ENCODE measurements around the gene CATSPERE. TPM values are rescaled to one million over a fixed set of nuclear protein-coding genes. Genes with fewer than 3 reads are reported as not detected.
"Not testable (repeated sequence)": the region's sequence is repeated elsewhere in the genome, so short reads cannot be mapped to it uniquely, and the experiment has no call there.

The CATSPERE gene
- total RNA-seq, 2 experiments from 2014 or later = 0.25 to 0.27 TPM

GRCh38 chr1:244447552-244447951 is 13.5 kb upstream of the CATSPERE start:
- ChIA-PET POLR2A (no interaction called here), CTCF (no interaction called here)

GRCh38 chr1:244448279-244449036 is 12.6 kb upstream of the CATSPERE start:
- CTCF ChIA-PET = no interaction called here
- POLR2A ChIA-PET = no interaction called here

GRCh38 chr1:244449936-244450508 is 11.1 kb upstream of the CATSPERE start:
- ChIA-PET POLR2A (no interaction called here), CTCF (interaction anchor here (1.4 kb wide), 1 partner anchor 14 kb away, joined by 3 read pairs; no protein-coding TSS in a partner anchor)

GRCh38 chr1:244450597-244451538 is 10.2 kb upstream of the CATSPERE start:
- CTCF ChIA-PET = no interaction called here
- POLR2A ChIA-PET = interaction anchor here (0.6 to 1.0 kb wide), 3 partner anchors 77 to 201 kb away, joined by 3 to 13 read pairs (median 4); no protein-coding TSS in a partner anchor

- ChIA-PET POLR2A (interaction anchor here (0.6 to 1.0 kb wide), 3 partner anchors 77 to 201 kb away, joined by 3 to 13 read pairs (median 4); no protein-coding TSS in a partner anchor), CTCF (no interaction called here)
Observed at GRCh38 chr1:244451539-244451950, 9.5 kb upstream of the CATSPERE start, which contains the start of gene ADSS2. Gene ADSS2 (minus strand): TSS chr1:244451909. CDS start chr1:244451817, 92 bp downstream.

GRCh38 chr1:244451951-244452795 is 8.9 kb upstream of the CATSPERE start:
- ChIA-PET POLR2A (no interaction called here), CTCF (no interaction called here)

- ChIA-PET CTCF (interaction anchor here (0.6 kb wide), 1 partner anchor 97 kb away, joined by 3 read pairs; no protein-coding TSS in a partner anchor), POLR2A (no interaction called here)
Observed at GRCh38 chr1:244454412-244454811, 6.7 kb upstream of the CATSPERE start.

- ChIA-PET POLR2A (no interaction called here), CTCF (no interaction called here)
Observed at GRCh38 chr1:244456586-244456985, 4.5 kb upstream of the CATSPERE start.

GRCh38 chr1:244458781-244459180 is 2.3 kb upstream of the CATSPERE start:
- CTCF ChIA-PET = no interaction called here
- POLR2A ChIA-PET = no interaction called here

GRCh38 chr1:244460197-244460596 is 876 bp upstream of the CATSPERE start:
- ChIA-PET CTCF (no interaction called here), POLR2A (no interaction called here)

- CTCF ChIA-PET = no interaction called here
Observed at GRCh38 chr1:244466724-244467123, 5.7 kb downstream of the CATSPERE start.

GRCh38 chr1:244473059-244473605 is 12.1 kb downstream of the CATSPERE start:
- ChIA-PET CTCF (no interaction called here), POLR2A (no interaction called here)

More at GRCh38 chr1:244466724-244467123, 5.7 kb downstream of the CATSPERE start:
- POLR2A ChIA-PET = no interaction called here

- CTCF ChIA-PET, POLR2A ChIA-PET: not testable (repeated sequence)
Observed at GRCh38 chr1:244484971-244485370, 23.9 kb downstream of the CATSPERE start.

GRCh38 chr1:244494653-244495052 is 33.6 kb downstream of the CATSPERE start:
- ChIA-PET CTCF (no interaction called here), POLR2A (no interaction called here)

GRCh38 chr1:244496186-244496585 is 35.1 kb downstream of the CATSPERE start:
- CTCF ChIA-PET = no interaction called here

GRCh38 chr1:244497805-244498204 is 36.7 kb downstream of the CATSPERE start:
- POLR2A ChIA-PET = no interaction called here
- CTCF ChIA-PET = no interaction called here

More at GRCh38 chr1:244496186-244496585, 35.1 kb downstream of the CATSPERE start:
- POLR2A ChIA-PET = interaction anchor here (0.7 kb wide), 1 partner anchor 228 kb away, joined by 3 read pairs; no protein-coding TSS in a partner anchor

GRCh38 chr1:244499484-244499883 is 38.4 kb downstream of the CATSPERE start:
- CTCF ChIA-PET, POLR2A ChIA-PET: not testable (repeated sequence)

- CTCF ChIA-PET, POLR2A ChIA-PET: not testable (repeated sequence)
Observed at GRCh38 chr1:244500515-244500914, 39.4 kb downstream of the CATSPERE start.

- POLR2A ChIA-PET = no interaction called here
- CTCF ChIA-PET = no interaction called here
Observed at GRCh38 chr1:244502630-244503029, 41.6 kb downstream of the CATSPERE start.

Data from activated CD8-positive, alpha-beta memory T cell treated with anti-CD3 and anti-CD28 coated beads for 36 hours (primary cell).